Mammary epithelial cell (primary cell): ENCODE measurements around the gene GABARAP.

Experiments used
- EZH2 ChIP-seq: IDR thresholded peaks from 2 replicates; pipeline ENCODE4 v1.6.1; 2012; ENCODE audit warnings: low read length, inconsistent platforms, borderline replicate concordance
- TF ChIP-seq, protein P1 (sequence below), 2 donors: IDR thresholded peaks in 1 of 2; conservative IDR thresholded peaks in 1 of 2; 2 replicates each; pipeline ENCODE4 v1.5.1; 2011 to 2012; ENCODE audit warnings: inconsistent platforms in 2 of 2, low read length in 2 of 2, mild to moderate bottlenecking in 2 of 2, control low read depth in 1 of 2, low read depth in 1 of 2; ENCODE audit not compliant: insufficient read depth in 1 of 2; ENCODE audit errors: extremely low read depth in 1 of 2

DNA sequence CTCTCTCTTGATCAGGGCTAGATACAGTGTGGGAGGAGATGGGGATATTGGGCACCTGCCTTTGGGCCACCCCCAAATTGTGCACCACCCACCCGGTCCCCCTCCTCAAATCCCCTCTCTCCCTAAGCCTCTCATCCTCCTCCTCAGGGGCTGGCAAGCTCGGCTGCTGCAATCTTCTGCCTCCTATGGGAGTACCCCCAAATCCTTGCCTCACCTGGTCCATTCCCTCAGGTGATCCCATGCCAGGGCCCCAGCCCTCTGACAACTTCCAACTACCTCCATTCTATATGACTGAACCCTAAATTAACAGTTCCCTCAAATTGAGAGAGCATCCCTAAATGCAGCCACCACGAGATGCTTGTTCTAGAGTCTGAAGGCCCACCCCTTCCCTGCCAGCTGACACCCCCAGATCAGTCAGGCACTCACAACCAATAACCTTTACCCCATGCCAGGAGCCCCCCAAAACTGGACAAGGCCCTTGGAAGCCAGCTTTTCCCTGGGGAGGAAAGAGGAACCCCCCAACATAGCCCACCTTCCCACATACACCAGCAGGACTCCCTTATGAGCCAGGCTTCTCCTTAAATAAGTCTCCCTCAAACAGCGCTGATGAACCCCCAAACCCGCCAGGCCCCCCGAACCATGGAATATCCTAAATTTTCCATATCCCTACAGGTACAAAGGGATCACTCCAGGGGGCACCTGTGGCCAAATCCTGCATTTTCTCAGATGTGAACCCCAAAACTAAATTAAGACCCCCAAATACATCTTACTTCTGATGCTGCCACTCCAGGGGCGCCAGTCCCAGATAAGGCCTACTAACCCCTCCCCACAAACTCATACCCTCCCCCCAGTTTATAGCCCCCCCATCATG, 25.8 kb downstream of the GABARAP start:
- TF ChIP-seq, protein P1, sequence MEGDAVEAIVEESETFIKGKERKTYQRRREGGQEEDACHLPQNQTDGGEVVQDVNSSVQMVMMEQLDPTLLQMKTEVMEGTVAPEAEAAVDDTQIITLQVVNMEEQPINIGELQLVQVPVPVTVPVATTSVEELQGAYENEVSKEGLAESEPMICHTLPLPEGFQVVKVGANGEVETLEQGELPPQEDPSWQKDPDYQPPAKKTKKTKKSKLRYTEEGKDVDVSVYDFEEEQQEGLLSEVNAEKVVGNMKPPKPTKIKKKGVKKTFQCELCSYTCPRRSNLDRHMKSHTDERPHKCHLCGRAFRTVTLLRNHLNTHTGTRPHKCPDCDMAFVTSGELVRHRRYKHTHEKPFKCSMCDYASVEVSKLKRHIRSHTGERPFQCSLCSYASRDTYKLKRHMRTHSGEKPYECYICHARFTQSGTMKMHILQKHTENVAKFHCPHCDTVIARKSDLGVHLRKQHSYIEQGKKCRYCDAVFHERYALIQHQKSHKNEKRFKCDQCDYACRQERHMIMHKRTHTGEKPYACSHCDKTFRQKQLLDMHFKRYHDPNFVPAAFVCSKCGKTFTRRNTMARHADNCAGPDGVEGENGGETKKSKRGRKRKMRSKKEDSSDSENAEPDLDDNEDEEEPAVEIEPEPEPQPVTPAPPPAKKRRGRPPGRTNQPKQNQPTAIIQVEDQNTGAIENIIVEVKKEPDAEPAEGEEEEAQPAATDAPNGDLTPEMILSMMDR (conservative IDR thresholded peaks at IDR 0.05 in 1 of 2, IDR thresholded peaks at IDR 0.05 in 1 of 2; ENCODE audit: extremely low read depth in 1 of 2, insufficient read depth in 1 of 2, low read depth in 1 of 2, low read length in 2 of 2) = no peak
- no peak for TF ChIP-seq EZH2
